ENCODE data around the gene NHEJ1.

Gene NHEJ1

DNA sequence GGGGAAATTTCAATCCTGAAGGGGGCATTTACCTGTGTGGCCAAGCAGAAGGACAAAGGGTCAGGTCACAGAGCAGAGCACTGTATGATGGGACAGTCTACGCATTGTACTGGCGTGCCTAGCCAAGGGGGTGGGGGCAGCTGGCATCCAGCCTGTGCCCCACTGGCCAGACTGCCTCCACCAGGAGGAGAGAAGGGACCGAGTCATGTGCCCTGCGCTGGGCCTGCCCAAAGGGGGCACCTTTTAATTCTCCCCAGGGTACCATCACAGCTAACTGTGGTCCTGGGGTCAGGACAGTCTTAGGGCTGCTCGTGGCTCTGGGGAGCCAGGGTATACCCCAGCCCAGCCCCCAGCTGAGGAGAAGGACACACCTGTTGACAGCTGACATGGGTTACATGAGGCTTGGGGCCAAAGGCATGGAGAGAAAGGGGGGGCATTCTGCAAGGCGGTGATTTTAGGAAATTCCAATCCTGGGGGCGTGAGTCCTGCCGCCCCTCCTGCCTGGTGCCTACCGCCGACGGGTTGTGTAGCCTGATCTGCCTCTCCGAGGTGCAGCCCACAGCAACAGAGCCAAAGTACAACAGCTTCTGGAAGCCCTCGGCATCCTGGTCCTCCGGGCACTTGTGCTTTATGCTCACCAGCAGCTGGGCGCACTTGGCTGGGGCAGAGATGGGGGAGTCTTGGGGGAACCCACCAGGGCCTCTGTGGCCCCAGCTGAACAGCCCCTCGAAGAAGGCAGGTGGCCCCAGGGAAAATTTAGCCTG, 130.3 kb downstream of the NHEJ1 start:
- no peak for TF ChIP-seq SIN3A (IDR thresholded peaks at IDR 0.05; ENCODE audit: borderline replicate concordance, insufficient read depth, low read length)
- no peak for TF ChIP-seq TAF1 (IDR thresholded peaks at IDR 0.05; ENCODE audit: borderline replicate concordance, insufficient read depth, low read length)
- no peak for TF ChIP-seq POLR2AphosphoS5 (IDR thresholded peaks at IDR 0.05; ENCODE audit: low read depth, low read length)

DNA sequence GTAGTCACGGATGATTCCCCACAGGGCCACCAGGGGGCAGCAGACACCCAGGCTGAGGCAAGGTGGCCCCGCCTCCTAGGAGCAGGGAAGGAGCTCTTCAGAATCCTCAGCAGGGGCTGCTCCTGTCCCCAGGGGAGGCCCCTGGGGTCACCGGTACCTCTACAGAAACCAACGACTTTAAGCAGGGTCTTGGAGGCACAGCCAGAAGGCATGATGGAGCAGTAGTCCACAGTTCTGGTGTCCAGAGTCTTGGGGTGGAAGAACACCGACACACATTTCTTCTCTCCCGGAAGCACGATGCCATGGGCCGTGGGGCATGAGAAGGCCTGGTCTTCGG, 130.8 kb downstream of the NHEJ1 start:
- TF ChIP-seq TAF1 (IDR thresholded peaks at IDR 0.05; ENCODE audit: borderline replicate concordance, insufficient read depth, low read length) (no peak), POLR2AphosphoS5 (IDR thresholded peaks at IDR 0.05; ENCODE audit: low read depth, low read length) (no peak), SIN3A (IDR thresholded peaks at IDR 0.05; ENCODE audit: borderline replicate concordance, insufficient read depth, low read length) (no peak), FOXP2 (optimal IDR thresholded peaks at IDR 0.05; ENCODE audit: borderline replicate concordance, extremely low read depth, extremely low read length, insufficient read depth) (no peak)
- TF ChIP-seq, protein P1, sequence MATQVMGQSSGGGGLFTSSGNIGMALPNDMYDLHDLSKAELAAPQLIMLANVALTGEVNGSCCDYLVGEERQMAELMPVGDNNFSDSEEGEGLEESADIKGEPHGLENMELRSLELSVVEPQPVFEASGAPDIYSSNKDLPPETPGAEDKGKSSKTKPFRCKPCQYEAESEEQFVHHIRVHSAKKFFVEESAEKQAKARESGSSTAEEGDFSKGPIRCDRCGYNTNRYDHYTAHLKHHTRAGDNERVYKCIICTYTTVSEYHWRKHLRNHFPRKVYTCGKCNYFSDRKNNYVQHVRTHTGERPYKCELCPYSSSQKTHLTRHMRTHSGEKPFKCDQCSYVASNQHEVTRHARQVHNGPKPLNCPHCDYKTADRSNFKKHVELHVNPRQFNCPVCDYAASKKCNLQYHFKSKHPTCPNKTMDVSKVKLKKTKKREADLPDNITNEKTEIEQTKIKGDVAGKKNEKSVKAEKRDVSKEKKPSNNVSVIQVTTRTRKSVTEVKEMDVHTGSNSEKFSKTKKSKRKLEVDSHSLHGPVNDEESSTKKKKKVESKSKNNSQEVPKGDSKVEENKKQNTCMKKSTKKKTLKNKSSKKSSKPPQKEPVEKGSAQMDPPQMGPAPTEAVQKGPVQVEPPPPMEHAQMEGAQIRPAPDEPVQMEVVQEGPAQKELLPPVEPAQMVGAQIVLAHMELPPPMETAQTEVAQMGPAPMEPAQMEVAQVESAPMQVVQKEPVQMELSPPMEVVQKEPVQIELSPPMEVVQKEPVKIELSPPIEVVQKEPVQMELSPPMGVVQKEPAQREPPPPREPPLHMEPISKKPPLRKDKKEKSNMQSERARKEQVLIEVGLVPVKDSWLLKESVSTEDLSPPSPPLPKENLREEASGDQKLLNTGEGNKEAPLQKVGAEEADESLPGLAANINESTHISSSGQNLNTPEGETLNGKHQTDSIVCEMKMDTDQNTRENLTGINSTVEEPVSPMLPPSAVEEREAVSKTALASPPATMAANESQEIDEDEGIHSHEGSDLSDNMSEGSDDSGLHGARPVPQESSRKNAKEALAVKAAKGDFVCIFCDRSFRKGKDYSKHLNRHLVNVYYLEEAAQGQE (IDR thresholded peaks at IDR 0.05; ENCODE audit: insufficient read depth in 1 of 2, low read depth in 2 of 2, low read length in 2 of 2): no peak

- TF ChIP-seq TAF1 (IDR thresholded peaks at IDR 0.05; ENCODE audit: borderline replicate concordance, insufficient read depth, low read length) (no peak), FOXP2 (optimal IDR thresholded peaks at IDR 0.05; ENCODE audit: borderline replicate concordance, extremely low read depth, extremely low read length, insufficient read depth) (no peak), POLR2AphosphoS5 (IDR thresholded peaks at IDR 0.05; ENCODE audit: low read depth, low read length) (no peak), SIN3A (IDR thresholded peaks at IDR 0.05; ENCODE audit: borderline replicate concordance, insufficient read depth, low read length) (no peak)
- TF ChIP-seq, protein P1 (IDR thresholded peaks at IDR 0.05; ENCODE audit: insufficient read depth in 1 of 2, low read depth in 2 of 2, low read length in 2 of 2): no peak
These were observed 131.4 kb downstream of the NHEJ1 start for GRCh38 chr2:219028996-219029828.

- TF ChIP-seq, protein P1 (IDR thresholded peaks at IDR 0.05; ENCODE audit: insufficient read depth in 1 of 2, low read depth in 2 of 2, low read length in 2 of 2): no peak
- no peak for TF ChIP-seq TAF1 (IDR thresholded peaks at IDR 0.05; ENCODE audit: borderline replicate concordance, insufficient read depth, low read length)
- TF ChIP-seq SIN3A (IDR thresholded peaks at IDR 0.05; ENCODE audit: borderline replicate concordance, insufficient read depth, low read length): no peak
- no peak for TF ChIP-seq FOXP2 (optimal IDR thresholded peaks at IDR 0.05; ENCODE audit: borderline replicate concordance, extremely low read depth, extremely low read length, insufficient read depth)
- TF ChIP-seq POLR2AphosphoS5 (IDR thresholded peaks at IDR 0.05; ENCODE audit: low read depth, low read length): no peak
These were observed 132.5 kb downstream of the NHEJ1 start for GRCh38 chr2:219028141-219028540.

GRCh38 chr2:219027511-219028055, 133.0 kb downstream of the NHEJ1 start:
- TF ChIP-seq TAF1 (IDR thresholded peaks at IDR 0.05; ENCODE audit: borderline replicate concordance, insufficient read depth, low read length): no peak
- TF ChIP-seq POLR2AphosphoS5 (IDR thresholded peaks at IDR 0.05; ENCODE audit: low read depth, low read length): no peak
- no peak for TF ChIP-seq SIN3A (IDR thresholded peaks at IDR 0.05; ENCODE audit: borderline replicate concordance, insufficient read depth, low read length)
- TF ChIP-seq FOXP2 (optimal IDR thresholded peaks at IDR 0.05; ENCODE audit: borderline replicate concordance, extremely low read depth, extremely low read length, insufficient read depth): no peak
- TF ChIP-seq, protein P1 (IDR thresholded peaks at IDR 0.05; ENCODE audit: insufficient read depth in 1 of 2, low read depth in 2 of 2, low read length in 2 of 2): no peak
